Measurements from ENCODE around the gene PDS5A. TPM values are rescaled to one million over a fixed set of nuclear protein-coding genes. Genes with fewer than 3 reads are reported as not detected.
"Not testable (repeated sequence)": the region's sequence is repeated elsewhere in the genome, so short reads cannot be mapped to it uniquely, and the experiment has no call there.

Gene PDS5A
- total RNA-seq, 4 donors from 2014 or later = 42.9 to 107 (median 68.9) TPM

DNA sequence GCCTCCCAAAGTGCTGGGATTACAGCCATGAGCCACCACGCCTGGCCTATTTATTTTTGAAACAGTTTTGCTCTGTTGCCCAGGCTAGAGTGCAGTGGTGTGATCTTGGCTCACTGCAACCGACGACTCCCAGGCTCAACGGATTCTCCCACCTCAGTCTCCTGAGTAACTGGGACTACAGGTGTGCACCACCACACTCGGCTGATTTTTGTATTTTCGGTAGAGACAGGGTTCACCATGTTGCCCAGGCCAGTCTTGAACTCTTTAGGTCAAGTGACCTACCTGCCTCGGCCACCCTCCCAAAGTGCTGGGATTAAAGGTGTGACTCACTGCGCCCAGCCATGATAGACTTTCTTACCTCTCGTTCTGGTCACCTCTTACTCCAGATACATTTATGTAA, 155.8 kb downstream of the PDS5A start:
- DNase-seq = no peak
- no peaks in the 10 kb centered on the region for H3K36me3 ChIP-seq
- no peaks in the 10 kb centered on the region for H3K27me3 ChIP-seq
- no peaks in the 10 kb centered on the region for H3K4me1 ChIP-seq
- no peak for TF ChIP-seq POLR2A (IDR thresholded peaks at IDR 0.05)
- TF ChIP-seq, protein P1, sequence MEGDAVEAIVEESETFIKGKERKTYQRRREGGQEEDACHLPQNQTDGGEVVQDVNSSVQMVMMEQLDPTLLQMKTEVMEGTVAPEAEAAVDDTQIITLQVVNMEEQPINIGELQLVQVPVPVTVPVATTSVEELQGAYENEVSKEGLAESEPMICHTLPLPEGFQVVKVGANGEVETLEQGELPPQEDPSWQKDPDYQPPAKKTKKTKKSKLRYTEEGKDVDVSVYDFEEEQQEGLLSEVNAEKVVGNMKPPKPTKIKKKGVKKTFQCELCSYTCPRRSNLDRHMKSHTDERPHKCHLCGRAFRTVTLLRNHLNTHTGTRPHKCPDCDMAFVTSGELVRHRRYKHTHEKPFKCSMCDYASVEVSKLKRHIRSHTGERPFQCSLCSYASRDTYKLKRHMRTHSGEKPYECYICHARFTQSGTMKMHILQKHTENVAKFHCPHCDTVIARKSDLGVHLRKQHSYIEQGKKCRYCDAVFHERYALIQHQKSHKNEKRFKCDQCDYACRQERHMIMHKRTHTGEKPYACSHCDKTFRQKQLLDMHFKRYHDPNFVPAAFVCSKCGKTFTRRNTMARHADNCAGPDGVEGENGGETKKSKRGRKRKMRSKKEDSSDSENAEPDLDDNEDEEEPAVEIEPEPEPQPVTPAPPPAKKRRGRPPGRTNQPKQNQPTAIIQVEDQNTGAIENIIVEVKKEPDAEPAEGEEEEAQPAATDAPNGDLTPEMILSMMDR (IDR thresholded peaks at IDR 0.05) = no peak
- intact Hi-C loops (cut with DNase I; ENCODE audit: low total_unique reads) = no loop called here
- no peak overlapping the region for H3K27ac ChIP-seq
- H3K9me3 ChIP-seq = no peaks in the 10 kb centered on the region
- H3K4me3 ChIP-seq = no peak overlapping the region

- Histone ChIP-seq H3K27ac (no peak overlapping the region), H3K27me3 (no peaks in the 10 kb centered on the region), H3K4me3 (no peak overlapping the region), H3K9me3 (no peaks in the 10 kb centered on the region), H3K4me1 (no peaks in the 10 kb centered on the region), H3K36me3 (no peaks in the 10 kb centered on the region)
- intact Hi-C loops (cut with DNase I; ENCODE audit: low total_unique reads) = no loop called here
- TF ChIP-seq, protein P1 (IDR thresholded peaks at IDR 0.05) = no peak
- no peak for TF ChIP-seq POLR2A (IDR thresholded peaks at IDR 0.05)
- no peak for DNase-seq
Observed at GRCh38 chr4:39820186-39820585, 157.5 kb downstream of the PDS5A start.

- no peaks in the 10 kb centered on the region for H3K4me1 ChIP-seq
- H3K27me3 ChIP-seq = no peaks in the 10 kb centered on the region
- no peaks in the 10 kb centered on the region for H3K9me3 ChIP-seq
- DNase-seq = no peak
- no peak overlapping the region for H3K4me3 ChIP-seq
- no peak for TF ChIP-seq POLR2A (IDR thresholded peaks at IDR 0.05)
- TF ChIP-seq, protein P1 (IDR thresholded peaks at IDR 0.05) = no peak
- H3K36me3 ChIP-seq = no peaks in the 10 kb centered on the region
- intact Hi-C loops (cut with DNase I; ENCODE audit: low total_unique reads) = no loop called here
- no peak overlapping the region for H3K27ac ChIP-seq
Observed at GRCh38 chr4:39818646-39819045, 159.1 kb downstream of the PDS5A start.

- H3K27ac ChIP-seq = no peak overlapping the region
- H3K27me3 ChIP-seq = no peaks in the 10 kb centered on the region
- no peak overlapping the region for H3K4me3 ChIP-seq
- H3K36me3 ChIP-seq = no peaks in the 10 kb centered on the region
- no peak for DNase-seq
- H3K4me1 ChIP-seq = no peaks in the 10 kb centered on the region
- intact Hi-C loops (cut with DNase I; ENCODE audit: low total_unique reads) = no loop called here
- no peaks in the 10 kb centered on the region for H3K9me3 ChIP-seq
- TF ChIP-seq POLR2A (IDR thresholded peaks at IDR 0.05) = no peak
- TF ChIP-seq, protein P1 (IDR thresholded peaks at IDR 0.05) = no peak
Observed at GRCh38 chr4:39814403-39815185, 163.1 kb downstream of the PDS5A start.

GRCh38 chr4:39813761-39814160, 163.9 kb downstream of the PDS5A start:
- H3K27ac ChIP-seq; H3K36me3 ChIP-seq; DNase-seq; H3K9me3 ChIP-seq; H3K4me1 ChIP-seq; H3K4me3 ChIP-seq; intact Hi-C loops (cut with DNase I; ENCODE audit: low total_unique reads); H3K27me3 ChIP-seq: not testable (repeated sequence)

GRCh38 chr4:39813033-39813432, 164.7 kb downstream of the PDS5A start:
- H3K27me3 ChIP-seq; H3K4me3 ChIP-seq; intact Hi-C loops (cut with DNase I; ENCODE audit: low total_unique reads); H3K4me1 ChIP-seq; DNase-seq; H3K27ac ChIP-seq; H3K9me3 ChIP-seq; H3K36me3 ChIP-seq: not testable (repeated sequence)
